Effector memory CD8-positive, alpha-beta T cell (primary cell): ENCODE results near the gene PQBP1.
A peak's percentile ranks its signal among the peaks of the same experiment; 100 is the strongest.

Experiments
- ATAC-seq: fragments of 150-1000 bp; cut with Tn5 transposase; replicated peaks from 2 replicates; pipeline ENCODE4 v1.10.0; 2021; ENCODE audit warnings: mild to moderate bottlenecking, moderate library complexity
- DNase-seq, 3 experiments: peaks; one replicate each; pipeline ENCODE4 v3.0.0; 2021
- H3K27ac Mint-ChIP-seq, 2 donors: one replicate each; pipeline ENCODE4 v1.8.0; 2022; ENCODE audit warnings: mild to moderate bottlenecking in 2 of 2, mixed read lengths in 2 of 2, moderate library complexity in 2 of 2
- H3K27me3 Mint-ChIP-seq, 2 donors: one replicate each; pipeline ENCODE4 v1.8.0; 2022; ENCODE audit warnings: mixed read lengths in 2 of 2
- H3K36me3 Mint-ChIP-seq: one replicate; pipeline ENCODE4 v1.8.0; 2022; ENCODE audit warnings: mild to moderate bottlenecking, moderate library complexity, mixed read lengths; ENCODE audit not compliant: insufficient read depth
- H3K4me1 Mint-ChIP-seq, 2 donors: one replicate each; pipeline ENCODE4 v1.8.0; 2022; ENCODE audit warnings: low read depth in 2 of 2, mixed read lengths in 2 of 2
- H3K4me3 Mint-ChIP-seq, 2 donors: one replicate each; pipeline ENCODE4 v1.8.0; 2022; ENCODE audit warnings: mild to moderate bottlenecking in 2 of 2, mixed read lengths in 2 of 2, moderate library complexity in 2 of 2
- H3K9me3 Mint-ChIP-seq, 2 donors: one replicate each; pipeline ENCODE4 v1.8.0; 2022; ENCODE audit warnings: mixed read lengths in 2 of 2

Gene PQBP1

GRCh38 chrX:48891402-48892288 is 6.1 kb upstream of the PQBP1 start:
- H3K27ac Mint-ChIP-seq = no peak overlapping the region
- no peaks in the 10 kb centered on the region for H3K27me3 Mint-ChIP-seq
- DNase-seq = peak; percentile 66 to 74 (median 68)
- peaks cover 3% of the 10 kb centered on the region for H3K36me3 Mint-ChIP-seq
- peak; percentile 88 for ATAC-seq
- H3K4me3 Mint-ChIP-seq = peak overlapping the region; percentile 78 to 85
- H3K9me3 Mint-ChIP-seq = no peaks in the 10 kb centered on the region
- H3K4me1 Mint-ChIP-seq = peaks cover 8 to 13% of the 10 kb centered on the region in 2 donors

GRCh38 chrX:48892896-48893295 is 4.8 kb upstream of the PQBP1 start:
- Mint-ChIP-seq H3K9me3 (no peaks in the 10 kb centered on the region), H3K27me3 (no peaks in the 10 kb centered on the region), H3K4me3 (no peak overlapping the region), H3K36me3 (peaks cover 15% of the 10 kb centered on the region), H3K4me1 (peaks cover 13 to 16% of the 10 kb centered on the region in 2 donors), H3K27ac (no peak overlapping the region)
- ATAC-seq (no peak), DNase-seq (no peak)

- ATAC-seq = no peak
- Mint-ChIP-seq H3K36me3 (peaks cover 20% of the 10 kb centered on the region), H3K4me3 (no peak overlapping the region), H3K9me3 (no peaks in the 10 kb centered on the region), H3K27ac (no peak overlapping the region), H3K27me3 (no peaks in the 10 kb centered on the region), H3K4me1 (peaks cover 15 to 16% of the 10 kb centered on the region in 2 donors)
- DNase-seq = no peak
Measured at GRCh38 chrX:48893556-48894348, 4.0 kb upstream of the PQBP1 start.

- H3K4me1 Mint-ChIP-seq = peaks cover 15 to 16% of the 10 kb centered on the region in 2 donors
- peaks cover 25% of the 10 kb centered on the region for H3K36me3 Mint-ChIP-seq
- no peaks in the 10 kb centered on the region for H3K27me3 Mint-ChIP-seq
- peak overlapping the region in 1 of 2 donors; percentile 27 for H3K4me3 Mint-ChIP-seq
- ATAC-seq = no peak
- H3K9me3 Mint-ChIP-seq = no peaks in the 10 kb centered on the region
- peak overlapping the region in 1 of 2 donors; percentile 68 for H3K27ac Mint-ChIP-seq
- no peak for DNase-seq
Measured at GRCh38 chrX:48894891-48895290, 2.8 kb upstream of the PQBP1 start.

- DNase-seq (no peak), ATAC-seq (no peak)
- H3K27ac Mint-ChIP-seq = peak overlapping the region; percentile 97 to 98
- no peaks in the 10 kb centered on the region for H3K27me3 Mint-ChIP-seq
- H3K4me1 Mint-ChIP-seq = peaks cover 6 to 12% of the 10 kb centered on the region in 2 donors
- H3K9me3 Mint-ChIP-seq = no peaks in the 10 kb centered on the region
- peaks cover 40% of the 10 kb centered on the region for H3K36me3 Mint-ChIP-seq
- peak overlapping the region; percentile 80 to 90 for H3K4me3 Mint-ChIP-seq
Measured at GRCh38 chrX:48896611-48897011, 1.1 kb upstream of the PQBP1 start.

GRCh38 chrX:48897157-48897624 is 539 bp upstream of the PQBP1 start:
- Mint-ChIP-seq H3K27me3 (no peaks in the 10 kb centered on the region), H3K4me3 (peak overlapping the region; percentile 80 to 90), H3K9me3 (no peaks in the 10 kb centered on the region), H3K27ac (peak overlapping the region; percentile 97 to 98), H3K36me3 (peaks cover 46% of the 10 kb centered on the region), H3K4me1 (peaks cover 6 to 10% of the 10 kb centered on the region in 2 donors)
- ATAC-seq (peak; percentile 25), DNase-seq (peak in 1 of 3 experiments; percentile 48)

GRCh38 chrX:48899078-48899410 is 1.3 kb downstream of the PQBP1 start:
- peaks cover 62% of the 10 kb centered on the region for H3K36me3 Mint-ChIP-seq
- no peaks in the 10 kb centered on the region for H3K27me3 Mint-ChIP-seq
- ATAC-seq (no peak), DNase-seq (no peak)
- peaks cover 6 to 8% of the 10 kb centered on the region in 2 donors for H3K4me1 Mint-ChIP-seq
- H3K27ac Mint-ChIP-seq = no peak overlapping the region
- peak overlapping the region in 1 of 2 donors; percentile 90 for H3K4me3 Mint-ChIP-seq
- H3K9me3 Mint-ChIP-seq = no peaks in the 10 kb centered on the region

GRCh38 chrX:48901069-48901468 is 3.3 kb downstream of the PQBP1 start:
- ATAC-seq (no peak), DNase-seq (no peak)
- no peaks in the 10 kb centered on the region for H3K27me3 Mint-ChIP-seq
- peak overlapping the region in 1 of 2 donors; percentile 28 for H3K27ac Mint-ChIP-seq
- H3K4me1 Mint-ChIP-seq = peaks cover 6 to 8% of the 10 kb centered on the region in 2 donors
- H3K9me3 Mint-ChIP-seq = no peaks in the 10 kb centered on the region
- H3K4me3 Mint-ChIP-seq = no peak overlapping the region
- peaks cover 73% of the 10 kb centered on the region for H3K36me3 Mint-ChIP-seq

GRCh38 chrX:48902135-48902534 is 4.4 kb downstream of the PQBP1 start:
- Mint-ChIP-seq H3K27ac (peak overlapping the region in 1 of 2 donors; percentile 60), H3K4me1 (peaks cover 0 to 6% of the 10 kb centered on the region in 2 donors), H3K4me3 (no peak overlapping the region), H3K27me3 (no peaks in the 10 kb centered on the region), H3K36me3 (peaks cover 77% of the 10 kb centered on the region), H3K9me3 (no peaks in the 10 kb centered on the region)
- ATAC-seq (no peak), DNase-seq (no peak)

GRCh38 chrX:48902776-48903175 is 5.0 kb downstream of the PQBP1 start:
- Mint-ChIP-seq H3K27ac (peak overlapping the region in 1 of 2 donors; percentile 72), H3K4me1 (peaks cover 0 to 3% of the 10 kb centered on the region in 2 donors), H3K36me3 (peaks cover 77% of the 10 kb centered on the region), H3K9me3 (no peaks in the 10 kb centered on the region), H3K27me3 (no peaks in the 10 kb centered on the region), H3K4me3 (no peak overlapping the region)
- no peak for ATAC-seq
- no peak for DNase-seq

- no peaks in the 10 kb centered on the region for H3K9me3 Mint-ChIP-seq
- ATAC-seq (no peak), DNase-seq (no peak)
- H3K27me3 Mint-ChIP-seq = no peaks in the 10 kb centered on the region
- no peak overlapping the region for H3K4me3 Mint-ChIP-seq
- peaks cover 78% of the 10 kb centered on the region for H3K36me3 Mint-ChIP-seq
- H3K4me1 Mint-ChIP-seq = no peaks in the 10 kb centered on the region
- H3K27ac Mint-ChIP-seq = peak overlapping the region in 1 of 2 donors; percentile 72
Measured at GRCh38 chrX:48903290-48903689, 5.6 kb downstream of the PQBP1 start.

- DNase-seq = no peak
- Mint-ChIP-seq H3K4me3 (no peak overlapping the region), H3K9me3 (no peaks in the 10 kb centered on the region), H3K27ac (no peak overlapping the region), H3K4me1 (no peaks in the 10 kb centered on the region), H3K36me3 (peaks cover 77% of the 10 kb centered on the region), H3K27me3 (no peaks in the 10 kb centered on the region)
- no peak for ATAC-seq
Measured at GRCh38 chrX:48904180-48904579, 6.5 kb downstream of the PQBP1 start.

- Mint-ChIP-seq H3K9me3 (no peaks in the 10 kb centered on the region), H3K36me3 (peaks cover 81% of the 10 kb centered on the region), H3K27ac (no peak overlapping the region), H3K4me1 (no peaks in the 10 kb centered on the region), H3K27me3 (no peaks in the 10 kb centered on the region), H3K4me3 (peak overlapping the region in 1 of 2 donors; percentile 14)
- no peak for ATAC-seq
- no peak for DNase-seq
Measured at GRCh38 chrX:48904626-48905025, 6.9 kb downstream of the PQBP1 start.
